Panc1 (cell line): ENCODE measurements around the gene PHC1.
"Not testable (repeated sequence)": the region's sequence is repeated elsewhere in the genome, so short reads cannot be mapped to it uniquely, and the experiment has no call there.

Experiments used
- CTCF ChIP-seq: fragments of 450-650 bp; IDR thresholded peaks from 2 replicates; pipeline ENCODE4 v1.5.1; 2017; ENCODE audit warnings: mild to moderate bottlenecking
- REST ChIP-seq, 2 experiments: IDR thresholded peaks; 2 replicates each; pipeline ENCODE4 v1.6.1; 2011 to 2012; ENCODE audit warnings: low read depth in 2 of 2, control low read depth in 1 of 2, low read length in 1 of 2, mild to moderate bottlenecking in 1 of 2, moderate library complexity in 1 of 2; ENCODE audit not compliant: insufficient read depth in 1 of 2
- SIN3A ChIP-seq: IDR thresholded peaks from 2 replicates; pipeline ENCODE4 v1.6.1; 2012; ENCODE audit warnings: low read depth, mild to moderate bottlenecking, low read length, moderate library complexity, borderline replicate concordance; ENCODE audit not compliant: insufficient read depth

DNA sequence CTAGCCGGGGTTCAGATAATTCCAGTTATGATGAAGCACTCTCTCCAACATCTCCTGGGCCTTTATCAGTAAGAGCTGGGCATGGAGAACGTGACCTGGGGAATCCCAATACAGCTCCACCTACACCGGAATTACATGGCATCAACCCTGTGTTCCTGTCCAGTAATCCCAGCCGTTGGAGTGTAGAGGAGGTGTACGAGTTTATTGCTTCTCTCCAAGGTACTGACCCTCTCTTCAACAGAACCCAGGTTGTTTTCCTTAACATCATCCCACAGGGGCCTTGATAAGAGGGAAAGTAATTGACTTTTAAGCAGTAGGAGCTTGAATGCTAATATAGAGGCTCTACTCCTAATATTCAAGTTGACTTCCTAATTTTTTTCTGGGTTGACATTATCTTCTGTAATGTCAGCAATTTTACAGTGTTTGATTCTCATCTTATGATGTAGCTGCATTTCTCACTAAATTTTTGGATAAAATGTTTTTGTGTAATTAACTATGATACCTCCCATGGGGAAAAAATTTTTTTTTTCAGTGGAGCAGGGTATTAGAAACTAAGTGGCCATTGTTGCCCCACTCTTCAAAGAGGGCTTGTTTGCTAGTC, 23.6 kb downstream of the PHC1 start:
- TF ChIP-seq CTCF, SIN3A: not testable (repeated sequence)
- 0 out of 4 replicates have a peak, but pooled peaks of 1 of the 2 experiments have one; percentile 27 for TF ChIP-seq REST (IDR thresholded peaks at IDR 0.05; ENCODE audit: insufficient read depth in 1 of 2, low read depth in 2 of 2, low read length in 1 of 2)
